HepG2 (cell line): ENCODE results near the gene CUL7. TPM values are rescaled to one million over a fixed set of nuclear protein-coding genes. Genes with fewer than 3 reads are reported as not detected.

ENCODE experiments used
- DR1 ChIP-seq: sonication (generic); formaldehyde crosslinking; IDR thresholded peaks from 2 replicates; pipeline ENCODE4 v1.8.0; 2021; ENCODE audit warnings: mild to moderate bottlenecking, missing genetic modification reagents, inconsistent platforms
- ELF4 ChIP-seq: sonication (generic); formaldehyde crosslinking; IDR thresholded peaks from 2 replicates; pipeline ENCODE4 v1.5.0; 2020; ENCODE audit warnings: missing genetic modification reagents, mild to moderate bottlenecking, moderate library complexity, borderline replicate concordance
- FOXM1 ChIP-seq: sonication (generic); formaldehyde crosslinking; IDR thresholded peaks from 2 replicates; pipeline ENCODE4 v1.5.0; 2020; ENCODE audit warnings: missing genetic modification reagents
- HHEX ChIP-seq: IDR thresholded peaks from 2 replicates; pipeline ENCODE4 v1.6.1; 2016; ENCODE audit warnings: control low read depth
- KDM6A ChIP-seq: IDR thresholded peaks from 2 replicates; pipeline ENCODE4 v1.6.1; 2016; ENCODE audit warnings: low read depth
- MAFF ChIP-seq: IDR thresholded peaks from 2 replicates; pipeline ENCODE4 v1.6.1; 2011; ENCODE audit warnings: low read depth, low read length, improper control_type of control experiment
- MLLT10 ChIP-seq: sonication (generic); formaldehyde crosslinking; IDR thresholded peaks from 2 replicates; pipeline ENCODE4 v1.4.0; 2020; ENCODE audit warnings: missing genetic modification reagents
- PAF1 ChIP-seq: IDR thresholded peaks from 2 replicates; pipeline ENCODE4 v1.6.1; 2016; ENCODE audit warnings: missing genetic modification reagents, missing compliant biosample characterization
- SATB2 ChIP-seq: sonication (generic); formaldehyde crosslinking; IDR thresholded peaks from 2 replicates; pipeline ENCODE4 v1.5.0; 2020; ENCODE audit warnings: missing genetic modification reagents
- TOPORS ChIP-seq: sonication (generic); formaldehyde crosslinking; IDR thresholded peaks from 2 replicates; pipeline ENCODE4 v1.8.0; 2023; ENCODE audit warnings: mild to moderate bottlenecking, missing genetic modification reagents
- ZFX ChIP-seq: sonication (generic); formaldehyde crosslinking; IDR thresholded peaks from 2 replicates; pipeline ENCODE4 v1.4.0; 2020; ENCODE audit warnings: mild to moderate bottlenecking, low read depth, missing genetic modification reagents, moderate library complexity
- ZFY ChIP-seq: sonication (generic); formaldehyde crosslinking; IDR thresholded peaks from 2 replicates; pipeline ENCODE4 v1.4.0; 2020; ENCODE audit warnings: missing genetic modification reagents
- ZNF230 ChIP-seq: sonication (generic); formaldehyde crosslinking; IDR thresholded peaks from 2 replicates; pipeline ENCODE4 v1.4.0; 2020; ENCODE audit warnings: mild to moderate bottlenecking, missing genetic modification reagents
- ZNF317 ChIP-seq: sonication (generic); formaldehyde crosslinking; IDR thresholded peaks from 2 replicates; pipeline ENCODE4 v1.5.0; 2020; ENCODE audit warnings: mild to moderate bottlenecking, missing genetic modification reagents
- ZNF331 ChIP-seq: sonication (generic); formaldehyde crosslinking; IDR thresholded peaks from 2 replicates; pipeline ENCODE4 v1.4.0; 2020; ENCODE audit warnings: missing genetic modification reagents
- ZNF558 ChIP-seq: sonication (generic); formaldehyde crosslinking; IDR thresholded peaks from 2 replicates; pipeline ENCODE4 v1.9.0; 2022; ENCODE audit warnings: mild to moderate bottlenecking, missing genetic modification reagents, borderline replicate concordance
- ZNF781 ChIP-seq: sonication (generic); formaldehyde crosslinking; IDR thresholded peaks from 2 replicates; pipeline ENCODE4 v1.5.1; 2020; ENCODE audit warnings: borderline replicate concordance, mild to moderate bottlenecking, missing genetic modification reagents; ENCODE audit errors: not compliant biosample characterization
- ZNF816 ChIP-seq: sonication (generic); formaldehyde crosslinking; IDR thresholded peaks from 2 replicates; pipeline ENCODE4 v1.8.0; 2022; ENCODE audit warnings: missing genetic modification reagents, mild to moderate bottlenecking, borderline replicate concordance
- ZNF883 ChIP-seq: sonication (generic); formaldehyde crosslinking; IDR thresholded peaks from 2 replicates; pipeline ENCODE4 v1.5.1; 2020; ENCODE audit warnings: mild to moderate bottlenecking, missing genetic modification reagents; ENCODE audit errors: not compliant biosample characterization
- polyA plus RNA-seq, 8 experiments: library from polyadenylated mRNA; depleted of rRNA in 3 of 8; stranded (reverse) in 7 of 8; unstranded in 1 of 8; fragments of >200 nt; fragmentation: Illumina TruSeq in 4 of 8; extraction: Trizol in 4 of 8; gene quantifications; 2 replicates each; pipeline versions ENCODE4 v1.2.1 to v1.2.3, GENCODE V29; 2011 to 2016; ENCODE audit warnings: low read depth in 4 of 8, missing spikeins in 1 of 8, mixed read lengths in 1 of 8; ENCODE audit not compliant: insufficient read depth in 1 of 8
- total RNA-seq, 5 experiments: library from RNA; depleted of rRNA; stranded (reverse); fragments of >200 nt; fragmentation: Illumina TruSeq; extraction: Trizol; gene quantifications; 2 replicates each; pipeline ENCODE4 v1.2.3, GENCODE V29; 2016; ENCODE audit warnings: low read depth in 1 of 5
- TF ChIP-seq, protein P1 (sequence below): sonication (generic); formaldehyde crosslinking; IDR thresholded peaks from 2 replicates; pipeline ENCODE4 v1.8.0; 2022; ENCODE audit warnings: missing genetic modification reagents, low read depth, mild to moderate bottlenecking, borderline replicate concordance
- TF ChIP-seq, protein P2 (sequence below): sonication (generic); formaldehyde crosslinking; conservative IDR thresholded peaks from 2 replicates; pipeline ENCODE4 v1.4.0; 2020; ENCODE audit warnings: missing genetic modification reagents
- TF ChIP-seq, protein P3 (sequence below): sonication (generic); formaldehyde crosslinking; IDR thresholded peaks from 2 replicates; pipeline ENCODE4 v1.4.0; 2020; ENCODE audit warnings: missing genetic modification reagents
- TF ChIP-seq, protein P4 (sequence below): IDR thresholded peaks from 2 replicates; pipeline ENCODE4 v1.6.1; 2016; ENCODE audit warnings: mild to moderate bottlenecking
- TF ChIP-seq, protein P5 (sequence below): sonication (generic); formaldehyde crosslinking; IDR thresholded peaks from 2 replicates; pipeline ENCODE4 v1.8.1; 2023; ENCODE audit warnings: mild to moderate bottlenecking, missing genetic modification reagents, borderline replicate concordance

The CUL7 gene
- total and polyA plus RNA-seq, 2 of the 13 experiments (the other 11 are each of a cell fraction or from before 2014, with no cell fraction given): 32.0 to 60.7 TPM

DNA sequence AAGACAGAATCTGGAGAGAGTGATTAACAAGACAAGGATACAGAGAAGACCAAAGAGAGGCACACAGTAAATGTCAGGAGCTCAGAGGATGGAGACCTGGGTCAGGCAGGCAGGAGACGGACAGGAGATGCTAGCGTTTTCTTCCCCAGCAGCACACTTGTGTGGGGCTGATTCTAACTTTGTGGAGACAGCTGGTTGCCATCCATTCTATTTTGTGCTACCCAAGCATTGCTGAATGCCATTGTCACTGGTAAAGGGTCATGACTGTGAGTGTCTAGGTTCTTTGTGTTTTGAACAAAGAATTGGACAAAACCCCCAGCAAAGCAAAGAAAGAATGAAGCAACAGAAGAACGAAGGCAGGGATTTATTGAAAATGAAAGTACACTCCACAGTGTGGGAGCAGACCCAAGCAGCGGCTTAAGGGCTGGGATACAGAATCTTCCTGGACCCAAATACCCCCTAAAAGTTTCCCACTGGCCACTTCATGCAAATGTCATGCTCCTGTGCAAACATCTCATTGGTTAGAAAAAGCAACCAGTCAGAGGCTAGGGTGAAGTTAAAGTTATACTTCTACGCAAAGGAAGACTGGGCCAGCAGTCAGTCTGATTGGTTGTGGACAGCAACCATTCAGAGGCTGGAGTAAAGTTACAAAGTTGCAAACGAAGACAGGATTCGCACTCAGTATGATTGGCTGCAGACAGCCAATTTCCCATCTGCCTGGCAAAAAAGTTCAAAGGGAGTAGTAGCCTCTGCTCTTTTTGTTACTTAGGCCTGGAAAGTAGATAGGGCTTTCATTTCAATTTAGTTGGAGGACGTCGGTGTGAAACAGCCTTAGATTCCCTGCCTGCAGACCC, 40.0 kb upstream of the CUL7 start (continued):
- TF ChIP-seq KDM6A (CRISPR knock-in tag) (no peak), PAF1 (CRISPR knock-in tag) (no peak), ZNF317 (CRISPR knock-in tag) (no peak), MAFF (no peak), ELF4 (0 out of 2 replicates have a peak, but pooled peaks have one; percentile 70), ZFY (CRISPR knock-in tag) (no peak; the same call in 1 of the 2 replicates), ZNF230 (0 out of 2 replicates have a peak, but pooled peaks have one; percentile 41), ZFX (CRISPR knock-in tag) (peak; percentile 52; the same call in 1 of the 2 replicates), HHEX (CRISPR knock-in tag) (no peak; the same call in 1 of the 2 replicates), DR1 (CRISPR knock-in tag) (no peak), ZNF883 (CRISPR knock-in tag) (no peak), FOXM1 (CRISPR knock-in tag) (no peak), ZNF816 (CRISPR knock-in tag) (no peak), ZNF558 (CRISPR knock-in tag) (no peak), SATB2 (CRISPR knock-in tag) (no peak), MLLT10 (no peak), TOPORS (no peak), ZNF781 (CRISPR knock-in tag) (no peak), ZNF331 (CRISPR knock-in tag) (no peak)
- TF ChIP-seq, protein P1, sequence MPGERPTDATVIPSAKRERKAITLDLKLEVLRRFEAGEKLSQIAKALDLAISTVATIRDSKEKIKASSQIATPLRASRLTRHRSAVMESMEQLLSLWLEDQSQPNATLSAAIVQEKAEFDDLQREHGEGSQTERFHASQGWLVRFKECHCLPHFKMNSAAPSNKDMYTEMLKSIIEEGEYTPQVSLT: no peak
- TF ChIP-seq, protein P2, sequence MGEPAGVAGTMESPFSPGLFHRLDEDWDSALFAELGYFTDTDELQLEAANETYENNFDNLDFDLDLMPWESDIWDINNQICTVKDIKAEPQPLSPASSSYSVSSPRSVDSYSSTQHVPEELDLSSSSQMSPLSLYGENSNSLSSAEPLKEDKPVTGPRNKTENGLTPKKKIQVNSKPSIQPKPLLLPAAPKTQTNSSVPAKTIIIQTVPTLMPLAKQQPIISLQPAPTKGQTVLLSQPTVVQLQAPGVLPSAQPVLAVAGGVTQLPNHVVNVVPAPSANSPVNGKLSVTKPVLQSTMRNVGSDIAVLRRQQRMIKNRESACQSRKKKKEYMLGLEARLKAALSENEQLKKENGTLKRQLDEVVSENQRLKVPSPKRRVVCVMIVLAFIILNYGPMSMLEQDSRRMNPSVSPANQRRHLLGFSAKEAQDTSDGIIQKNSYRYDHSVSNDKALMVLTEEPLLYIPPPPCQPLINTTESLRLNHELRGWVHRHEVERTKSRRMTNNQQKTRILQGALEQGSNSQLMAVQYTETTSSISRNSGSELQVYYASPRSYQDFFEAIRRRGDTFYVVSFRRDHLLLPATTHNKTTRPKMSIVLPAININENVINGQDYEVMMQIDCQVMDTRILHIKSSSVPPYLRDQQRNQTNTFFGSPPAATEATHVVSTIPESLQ (CRISPR knock-in tag): no peak
- TF ChIP-seq, protein P3, sequence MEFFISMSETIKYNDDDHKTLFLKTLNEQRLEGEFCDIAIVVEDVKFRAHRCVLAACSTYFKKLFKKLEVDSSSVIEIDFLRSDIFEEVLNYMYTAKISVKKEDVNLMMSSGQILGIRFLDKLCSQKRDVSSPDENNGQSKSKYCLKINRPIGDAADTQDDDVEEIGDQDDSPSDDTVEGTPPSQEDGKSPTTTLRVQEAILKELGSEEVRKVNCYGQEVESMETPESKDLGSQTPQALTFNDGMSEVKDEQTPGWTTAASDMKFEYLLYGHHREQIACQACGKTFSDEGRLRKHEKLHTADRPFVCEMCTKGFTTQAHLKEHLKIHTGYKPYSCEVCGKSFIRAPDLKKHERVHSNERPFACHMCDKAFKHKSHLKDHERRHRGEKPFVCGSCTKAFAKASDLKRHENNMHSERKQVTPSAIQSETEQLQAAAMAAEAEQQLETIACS (CRISPR knock-in tag): no peak
- TF ChIP-seq, protein P4, sequence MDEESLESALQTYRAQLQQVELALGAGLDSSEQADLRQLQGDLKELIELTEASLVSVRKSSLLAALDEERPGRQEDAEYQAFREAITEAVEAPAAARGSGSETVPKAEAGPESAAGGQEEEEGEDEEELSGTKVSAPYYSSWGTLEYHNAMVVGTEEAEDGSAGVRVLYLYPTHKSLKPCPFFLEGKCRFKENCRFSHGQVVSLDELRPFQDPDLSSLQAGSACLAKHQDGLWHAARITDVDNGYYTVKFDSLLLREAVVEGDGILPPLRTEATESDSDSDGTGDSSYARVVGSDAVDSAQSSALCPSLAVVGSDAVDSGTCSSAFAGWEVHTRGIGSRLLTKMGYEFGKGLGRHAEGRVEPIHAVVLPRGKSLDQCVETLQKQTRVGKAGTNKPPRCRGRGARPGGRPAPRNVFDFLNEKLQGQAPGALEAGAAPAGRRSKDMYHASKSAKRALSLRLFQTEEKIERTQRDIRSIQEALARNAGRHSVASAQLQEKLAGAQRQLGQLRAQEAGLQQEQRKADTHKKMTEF (CRISPR knock-in tag): no peak; the same call in 1 of the 2 replicates
- TF ChIP-seq, protein P5, sequence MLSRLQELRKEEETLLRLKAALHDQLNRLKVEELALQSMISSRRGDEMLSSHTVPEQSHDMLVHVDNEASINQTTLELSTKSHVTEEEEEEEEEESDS: no peak
